Stromal cell of bone marrow (primary cell): ENCODE data around the gene MARVELD2.

Experiments used
- DNase-seq: peaks from one replicate; pipeline ENCODE4 v3.0.0-alpha.2; 2012; ENCODE audit warnings: low read depth

MARVELD2 gene

GRCh38 chr5:69492923-69493395, 78.0 kb downstream of the MARVELD2 start:
- DNase-seq: no peak

GRCh38 chr5:69493396-69494133, 78.6 kb downstream of the MARVELD2 start:
- no peak for DNase-seq
